HG03108 (cell line): ENCODE data around the gene CMIP.
A peak's percentile ranks its signal among the peaks of the same experiment; 100 is the strongest.

Experiments used
- ATAC-seq: cut with Tn5 transposase; IDR thresholded peaks from one replicate; pipeline ENCODE4 v1.9.1; 2021; ENCODE audit warnings: moderate library complexity; ENCODE audit not compliant: unreplicated experiment

Gene CMIP

DNA sequence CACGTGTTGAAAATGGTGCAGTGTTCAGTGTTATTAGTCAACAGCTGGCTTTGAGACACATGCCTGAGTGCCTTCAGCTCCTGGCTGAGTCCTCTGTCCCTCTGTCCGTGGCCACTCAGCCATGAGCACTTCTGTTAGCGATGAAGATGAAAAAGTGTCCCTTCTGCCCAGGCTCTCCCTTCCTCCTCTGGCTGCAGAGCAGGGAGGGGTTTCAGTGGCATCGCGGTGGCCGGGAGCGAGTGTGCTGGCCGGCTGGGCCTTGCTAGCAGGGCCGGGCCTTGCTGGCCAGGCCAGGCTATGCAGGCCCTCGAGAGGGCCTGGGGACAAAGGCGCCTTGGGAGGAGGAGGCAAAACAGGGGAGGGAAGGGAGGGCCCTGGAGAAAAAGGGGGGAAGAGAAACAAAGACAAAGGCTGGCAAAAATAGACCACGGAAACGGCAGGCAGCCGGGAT, 47.7 kb downstream of the CMIP start:
- no peak for ATAC-seq

- ATAC-seq, result no peak
Measured at GRCh38 chr16:81492965-81493754, 48.6 kb downstream of the CMIP start.

- no peak for ATAC-seq
Measured at GRCh38 chr16:81493755-81494433, 49.3 kb downstream of the CMIP start.

DNA sequence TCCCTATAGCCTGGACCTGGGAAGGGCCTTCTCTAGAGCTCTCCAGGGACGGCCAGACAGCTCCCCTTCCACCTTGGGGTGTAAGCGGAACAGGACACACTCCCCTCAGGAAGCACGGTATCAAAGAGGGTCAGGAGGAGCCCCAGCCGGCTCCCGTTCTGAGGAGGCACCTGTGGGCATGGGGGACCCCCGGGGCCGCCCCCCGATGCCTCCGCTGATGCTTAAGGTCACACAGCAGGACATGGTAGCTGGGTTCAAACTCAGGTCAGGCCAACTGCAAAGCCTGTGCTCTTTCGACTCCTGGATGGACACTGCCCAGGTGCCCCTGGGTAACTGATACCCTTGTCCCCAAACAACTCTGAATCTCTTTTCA, 49.8 kb downstream of the CMIP start:
- no peak for ATAC-seq

GRCh38 chr16:81494888-81495287, 50.3 kb downstream of the CMIP start:
- no peak for ATAC-seq

DNA sequence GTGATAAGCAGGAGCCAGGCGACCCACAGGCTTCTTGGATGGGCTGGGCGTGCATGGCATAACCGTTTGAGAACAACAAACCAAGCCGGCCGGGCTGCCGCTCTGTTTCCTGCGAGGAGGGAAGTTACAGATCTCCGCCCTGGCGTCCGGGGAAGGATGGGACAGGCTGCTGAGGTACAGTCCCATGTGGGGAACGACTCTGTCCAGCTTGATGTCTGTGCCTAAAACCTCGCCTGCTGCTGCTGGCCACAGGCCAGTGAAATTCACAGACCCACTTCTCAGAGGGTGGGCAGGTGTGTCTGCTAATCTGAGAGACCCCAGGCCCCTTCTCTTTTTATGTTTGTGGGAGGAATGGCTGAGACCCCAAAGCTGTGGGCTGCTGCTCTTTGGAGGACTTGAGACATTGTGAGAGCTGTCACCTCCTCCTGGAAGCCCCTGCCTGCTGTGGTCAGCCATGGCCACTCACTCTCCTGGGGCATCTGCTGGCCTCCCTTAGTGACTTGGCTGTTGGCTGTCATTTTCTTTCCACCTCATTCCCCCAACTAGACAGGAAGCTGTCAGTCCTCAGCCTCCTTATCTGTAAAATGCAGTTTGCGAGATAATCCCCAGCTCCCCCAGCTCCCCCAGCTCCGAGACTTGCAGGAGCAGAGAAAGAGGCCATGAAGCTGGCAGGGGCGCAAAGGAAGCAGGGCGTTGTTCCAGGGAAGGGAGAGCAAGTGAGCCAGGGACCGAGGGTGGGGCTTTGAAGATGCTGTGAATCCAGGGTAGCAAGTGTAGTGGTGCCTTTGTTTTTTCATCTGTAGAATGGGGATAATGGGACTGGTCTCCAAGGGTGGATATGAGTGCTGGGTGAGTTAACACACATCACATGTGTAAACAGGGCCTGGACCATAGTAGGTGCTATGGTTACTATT, 51.0 kb downstream of the CMIP start:
- ATAC-seq, result no peak

DNA sequence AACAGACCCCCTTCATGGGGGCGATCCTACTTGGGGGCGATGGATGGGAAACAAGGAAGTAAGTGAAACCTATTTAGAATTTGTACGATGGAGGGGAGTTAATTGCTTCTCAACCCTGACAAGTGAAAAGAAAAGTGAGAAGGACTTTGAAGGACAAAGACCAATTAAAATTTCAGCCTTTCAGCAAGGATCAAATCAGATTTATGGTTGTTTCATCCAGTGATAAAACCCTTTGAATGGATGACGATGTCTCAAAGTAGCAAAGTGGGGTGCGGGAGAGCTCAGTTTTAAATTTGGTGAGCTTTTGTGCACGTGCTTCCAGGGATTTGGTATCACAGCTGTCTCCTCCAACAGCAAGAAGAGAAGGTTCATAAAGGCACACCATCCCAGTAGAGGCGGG, 51.7 kb downstream of the CMIP start:
- ATAC-seq, result no peak

DNA sequence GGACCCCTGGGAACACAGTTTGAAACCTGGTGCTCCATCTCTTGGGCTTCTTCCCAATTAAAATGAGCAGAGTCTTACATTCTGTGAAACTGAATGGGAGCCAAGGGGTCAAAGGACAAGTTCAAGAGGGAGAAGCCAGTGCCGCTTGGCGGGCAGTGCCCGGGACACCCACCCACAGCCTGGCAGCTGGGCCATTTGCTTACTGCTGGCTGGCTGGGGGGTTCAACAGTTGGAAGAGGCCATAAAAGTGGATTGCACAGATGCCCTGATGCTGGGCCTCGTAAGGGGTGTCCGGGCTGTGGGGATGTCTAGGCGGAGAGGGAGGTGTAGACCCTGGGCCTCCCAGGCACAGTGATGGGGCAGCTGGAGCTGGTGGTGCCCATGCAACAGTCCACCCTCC, 52.1 kb downstream of the CMIP start:
- no peak for ATAC-seq

- no peak for ATAC-seq
Measured at GRCh38 chr16:81497690-81498089, 53.1 kb downstream of the CMIP start.

DNA sequence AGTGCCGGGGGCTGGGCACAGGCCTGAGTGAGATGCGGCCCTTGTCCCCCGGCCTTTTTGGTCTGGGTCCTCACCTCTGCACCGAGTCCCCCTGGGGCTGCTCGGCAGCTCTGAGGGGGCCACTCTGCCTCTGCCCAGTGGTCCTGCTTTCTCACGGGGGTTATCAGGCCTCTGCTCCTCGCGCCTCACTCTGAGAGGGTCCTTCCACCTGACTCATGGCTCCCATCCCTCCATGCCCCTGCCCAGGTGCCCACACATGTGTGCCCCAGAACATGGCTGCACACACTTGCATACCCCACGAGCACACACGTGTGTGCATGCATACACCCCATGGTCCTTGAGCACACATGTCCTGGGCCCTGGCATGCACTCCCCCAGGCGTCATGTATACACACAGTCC, 53.7 kb downstream of the CMIP start:
- ATAC-seq, result no peak

GRCh38 chr16:81499576-81500380, 55.2 kb downstream of the CMIP start:
- ATAC-seq, result no peak

DNA sequence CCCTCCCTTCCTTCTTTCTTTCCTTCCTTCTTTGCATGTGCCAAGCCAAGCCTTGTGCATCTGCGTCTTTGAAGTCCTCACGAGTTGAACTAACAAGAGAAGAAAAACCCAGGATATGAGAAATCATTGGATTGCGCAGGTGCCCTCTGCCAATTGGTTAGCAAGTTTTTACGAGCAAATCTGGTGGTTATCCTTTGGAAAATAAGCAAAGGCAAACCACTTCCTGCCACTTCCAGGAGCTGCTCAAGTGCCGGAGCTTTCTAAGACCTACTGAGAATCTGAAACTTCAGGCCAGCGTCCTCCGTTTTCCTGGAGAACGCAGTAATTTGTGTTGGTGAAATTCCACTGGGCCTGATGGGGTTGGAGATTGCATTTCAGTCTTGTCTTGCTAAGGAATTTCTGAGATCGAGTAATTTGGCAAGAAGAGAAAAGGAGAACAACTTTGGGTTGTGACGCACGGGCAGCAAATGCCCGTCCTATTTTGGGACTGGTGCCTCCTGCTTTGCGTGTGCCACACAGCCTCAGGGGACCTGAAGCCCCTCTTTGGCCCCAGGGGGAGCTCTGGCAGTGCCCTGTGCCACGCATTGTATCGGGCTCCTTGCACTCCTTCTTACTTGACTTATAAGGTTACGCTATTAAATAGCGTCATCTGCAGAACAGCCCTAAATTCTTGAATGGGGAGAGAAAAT, 56.4 kb downstream of the CMIP start:
- no peak for ATAC-seq

- ATAC-seq, result no peak
Measured at GRCh38 chr16:81502396-81503070, 57.9 kb downstream of the CMIP start.

DNA sequence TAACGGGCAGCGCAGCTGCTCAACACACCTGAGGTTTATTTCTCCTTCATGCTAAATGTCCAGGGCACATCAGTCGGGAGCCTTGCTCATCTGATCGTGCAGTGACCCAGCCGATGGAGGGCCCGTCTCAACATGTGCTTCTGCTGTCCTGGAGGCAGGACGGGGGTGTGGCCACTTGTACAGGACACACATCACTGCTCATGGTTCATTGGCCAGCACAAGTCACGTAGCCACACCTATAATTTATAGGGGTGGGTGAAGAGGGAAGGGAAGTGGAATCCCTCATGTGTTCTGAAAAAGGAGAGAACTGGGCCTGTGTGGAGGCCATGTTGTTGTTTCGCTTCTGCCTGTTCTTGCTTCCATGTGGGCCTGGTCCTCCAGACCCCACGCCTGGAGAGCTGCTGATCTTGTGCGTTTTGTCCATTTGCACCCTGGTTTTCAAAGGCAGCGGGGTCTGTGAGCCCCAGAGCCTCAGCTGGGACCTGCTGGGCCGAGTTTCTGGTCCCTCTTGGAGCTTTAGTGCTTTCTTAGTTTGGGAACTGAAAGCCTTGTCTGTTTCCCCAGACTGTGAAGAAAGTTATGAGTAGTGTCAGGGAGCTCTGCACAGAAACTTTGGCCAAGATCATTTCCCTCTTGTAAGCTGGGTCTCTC, 60.5 kb downstream of the CMIP start:
- ATAC-seq, result peak; percentile 62

- no peak for ATAC-seq
Measured at GRCh38 chr16:81509404-81509803, 64.8 kb downstream of the CMIP start.

- no peak for ATAC-seq
Measured at GRCh38 chr16:81510016-81510415, 65.4 kb downstream of the CMIP start.

- no peak for ATAC-seq
Measured at GRCh38 chr16:81511371-81511770, 66.8 kb downstream of the CMIP start.

- no peak for ATAC-seq
Measured at GRCh38 chr16:81513204-81514040, 68.8 kb downstream of the CMIP start.
